GM12872 (cell line): ENCODE data around the gene FAAH.

ENCODE experiments used
- CTCF ChIP-seq: IDR thresholded peaks from 3 replicates; pipeline ENCODE4 v1.5.1; 2011; ENCODE audit warnings: low read depth, mild to moderate bottlenecking, low read length, moderate library complexity; ENCODE audit not compliant: insufficient read depth

The FAAH gene

GRCh38 chr1:46440478-46440877 lies 46.4 kb downstream of the FAAH start:
- no peak for TF ChIP-seq CTCF

DNA sequence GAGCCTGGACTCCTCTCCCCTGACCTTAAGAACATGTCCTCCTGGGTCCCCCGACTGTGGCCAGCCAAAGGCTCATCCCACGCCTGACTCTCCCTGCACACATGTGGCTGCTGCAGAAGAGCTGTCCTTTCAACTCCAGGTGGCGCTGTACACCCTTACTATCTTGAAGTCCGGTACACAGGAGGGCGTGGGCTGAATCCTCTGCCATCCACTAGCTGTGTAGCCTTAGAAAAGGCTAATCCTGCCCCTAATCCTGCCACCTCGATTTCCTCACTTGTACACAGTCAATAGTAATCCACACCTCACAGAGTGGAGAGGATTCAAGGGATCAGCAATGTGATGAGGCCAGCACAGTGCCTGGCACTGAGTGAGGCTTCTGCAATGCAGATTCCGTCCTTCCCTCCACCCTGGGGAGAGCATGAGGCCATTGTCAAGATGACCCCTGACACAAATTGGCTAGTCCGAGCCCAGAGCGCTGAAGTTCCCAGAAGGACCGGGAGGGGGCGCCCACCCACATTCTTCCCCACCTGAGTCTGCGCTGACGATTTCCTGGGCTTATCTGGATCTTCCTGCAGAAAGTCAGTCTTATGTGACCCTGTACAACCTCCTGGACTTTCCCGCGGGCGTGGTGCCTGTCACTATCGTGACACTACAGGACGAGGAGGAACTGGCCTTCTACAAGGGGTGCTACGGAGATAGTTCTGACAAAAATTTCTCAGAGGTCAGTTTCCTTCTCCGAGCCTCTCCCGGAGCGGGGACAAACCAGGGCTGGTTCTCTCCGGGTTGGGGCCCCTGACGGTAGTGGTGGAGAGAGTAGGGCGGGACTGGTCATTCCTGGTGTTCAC lies 48.4 kb downstream of the FAAH start:
- peak; percentile 91 for TF ChIP-seq CTCF

- no peak for TF ChIP-seq CTCF
Observed at GRCh38 chr1:46444466-46444865, 50.3 kb downstream of the FAAH start.

GRCh38 chr1:46445773-46446256 lies 51.7 kb downstream of the FAAH start:
- TF ChIP-seq CTCF = peak; percentile 29; the same call in 1 of the 3 replicates

- peak; percentile 95 for TF ChIP-seq CTCF
Observed at GRCh38 chr1:46446646-46447498, 52.8 kb downstream of the FAAH start.

DNA sequence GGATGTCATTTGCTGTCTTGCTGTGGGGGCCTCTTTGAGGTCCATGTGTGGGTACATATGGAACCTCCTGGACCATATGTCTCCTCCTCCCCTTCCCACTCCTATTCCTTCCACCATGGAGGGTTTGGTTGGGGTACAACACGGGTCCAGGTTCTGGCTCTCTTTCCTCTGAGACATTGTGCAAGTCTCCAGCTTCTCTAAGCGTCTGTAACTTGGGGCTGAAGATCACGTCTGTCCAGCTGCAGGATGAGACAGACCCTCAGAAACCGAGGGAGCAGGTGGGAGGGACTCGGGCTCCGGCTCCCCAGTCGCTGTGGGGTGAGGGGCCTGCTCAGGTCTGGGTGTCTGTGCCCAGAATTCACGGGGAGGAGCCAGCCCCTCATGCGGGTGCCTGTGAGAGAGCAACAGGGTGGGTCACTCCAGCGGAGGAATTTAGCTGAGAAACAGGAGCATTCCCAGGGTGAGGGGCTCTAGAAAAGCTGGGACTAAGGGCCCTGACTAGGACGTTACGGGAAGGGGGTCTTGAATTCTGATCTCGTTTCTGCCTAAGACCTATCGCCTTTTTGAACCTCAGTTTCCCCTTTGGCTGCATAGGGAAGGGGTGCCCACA lies 53.5 kb downstream of the FAAH start:
- no peak for TF ChIP-seq CTCF
